ENCODE results near the gene PARVA.

The PARVA gene

GRCh38 chr11:12408156-12408770 is 30.9 kb downstream of the PARVA start:
- DNase-seq, result no peak

GRCh38 chr11:12409621-12410005 is 32.2 kb downstream of the PARVA start:
- no peak for DNase-seq

DNA sequence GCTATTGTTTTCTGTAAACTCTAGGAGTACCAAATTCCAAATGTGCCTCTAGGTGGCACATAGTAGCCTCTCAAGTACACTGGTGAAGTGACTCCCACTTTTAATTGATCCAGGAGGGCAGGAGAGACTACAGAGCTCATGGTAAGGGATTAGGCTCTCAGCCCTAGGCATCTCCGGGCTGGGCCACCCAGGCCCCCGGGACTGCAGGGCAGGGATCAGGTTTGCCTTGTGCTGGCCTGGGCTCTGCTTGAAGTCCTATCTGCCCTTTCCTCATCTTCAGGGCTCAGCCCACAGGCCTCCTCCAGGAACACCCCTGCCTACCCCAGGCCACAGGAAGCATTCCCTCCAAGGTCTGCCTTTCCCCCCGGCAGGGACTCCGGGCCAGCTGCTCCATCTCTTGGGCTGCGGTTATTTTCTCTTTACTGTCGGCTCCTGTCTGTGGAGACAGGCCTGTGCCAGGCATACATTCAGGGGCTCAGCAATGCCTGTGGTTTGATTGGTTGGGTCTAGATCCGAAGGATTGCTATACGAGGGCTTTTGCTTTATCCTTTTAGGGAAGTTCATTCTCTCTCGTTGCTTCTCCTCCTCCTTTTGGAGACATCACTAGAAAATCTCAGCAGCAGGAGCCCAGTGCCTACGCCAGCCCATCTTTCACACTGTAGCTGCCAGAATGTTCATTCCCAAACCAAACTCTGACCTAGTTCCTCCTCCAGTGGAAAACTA is 32.8 kb downstream of the PARVA start:
- DNase-seq, result no peak

DNA sequence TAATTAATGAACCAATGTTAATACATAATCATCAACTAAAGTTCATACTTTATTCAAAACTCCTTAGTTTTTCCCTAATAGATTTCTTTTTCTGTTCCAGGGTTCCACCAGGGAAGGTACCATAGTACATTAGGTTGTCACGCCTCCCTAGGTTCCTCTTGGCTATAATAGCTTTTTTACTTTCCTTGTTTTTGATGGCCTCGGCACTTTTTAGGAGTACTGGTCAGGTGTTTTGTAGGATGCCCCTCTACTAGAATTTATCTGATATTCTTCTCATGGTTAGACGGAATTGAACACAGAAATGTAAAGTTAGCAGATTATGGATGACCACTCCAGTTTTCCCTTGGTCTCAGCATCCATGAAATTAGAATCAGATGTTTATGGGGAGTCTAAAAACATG is 34.0 kb downstream of the PARVA start:
- DNase-seq, result no peak

- DNase-seq, result peak; percentile 26 to 46
Measured at GRCh38 chr11:12411806-12412727, 34.7 kb downstream of the PARVA start.

GRCh38 chr11:12413141-12414052 is 36.0 kb downstream of the PARVA start:
- DNase-seq, result no peak

DNA sequence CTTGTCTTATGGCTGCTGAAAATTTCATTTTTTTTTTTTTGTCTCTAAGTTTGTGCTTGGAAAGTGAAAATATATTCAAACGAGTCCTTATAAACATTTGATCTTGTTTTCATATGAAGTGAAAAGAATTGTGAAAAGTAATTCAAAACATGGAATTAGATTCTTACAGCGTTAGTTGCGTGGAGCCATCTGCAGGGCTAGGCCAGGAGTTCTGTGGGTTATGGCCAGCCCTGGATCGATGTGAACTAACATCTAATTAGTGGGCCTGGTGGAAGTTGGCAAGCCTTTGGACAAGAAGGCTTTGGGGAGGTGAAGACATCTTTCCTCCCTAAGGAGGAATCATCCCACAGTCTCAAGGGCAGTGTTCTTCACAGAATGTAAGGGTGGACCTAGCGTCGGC is 37.2 kb downstream of the PARVA start:
- no peak for DNase-seq

DNA sequence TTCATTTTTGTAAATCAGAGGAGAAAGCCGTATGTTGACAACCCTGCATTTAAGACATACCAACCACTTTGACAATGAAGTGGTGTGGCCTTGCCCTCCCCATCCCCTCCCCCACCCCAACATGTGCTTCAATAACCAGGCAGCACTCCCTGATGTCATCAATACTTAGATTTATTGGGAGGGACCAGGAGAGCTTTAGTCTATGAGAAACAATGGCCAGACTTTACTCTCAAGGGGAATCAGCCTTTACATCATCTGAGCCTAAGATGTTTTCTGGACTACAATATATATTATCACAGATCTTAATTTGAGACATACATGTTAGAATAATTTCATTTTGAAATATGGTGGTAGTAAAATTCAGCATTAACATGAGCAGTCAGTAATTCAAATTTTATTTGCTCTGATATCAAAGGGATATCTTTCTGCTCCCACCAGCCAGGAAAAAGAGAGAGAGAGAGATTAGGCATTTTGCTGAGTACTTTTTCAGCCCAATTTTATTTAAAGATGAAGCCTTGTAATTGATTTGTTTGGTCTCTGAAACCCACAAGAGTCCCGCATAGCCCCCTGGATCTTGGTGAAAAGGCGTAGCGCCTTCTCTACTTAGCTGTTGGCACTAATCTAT is 38.1 kb downstream of the PARVA start:
- DNase-seq, result no peak

DNA sequence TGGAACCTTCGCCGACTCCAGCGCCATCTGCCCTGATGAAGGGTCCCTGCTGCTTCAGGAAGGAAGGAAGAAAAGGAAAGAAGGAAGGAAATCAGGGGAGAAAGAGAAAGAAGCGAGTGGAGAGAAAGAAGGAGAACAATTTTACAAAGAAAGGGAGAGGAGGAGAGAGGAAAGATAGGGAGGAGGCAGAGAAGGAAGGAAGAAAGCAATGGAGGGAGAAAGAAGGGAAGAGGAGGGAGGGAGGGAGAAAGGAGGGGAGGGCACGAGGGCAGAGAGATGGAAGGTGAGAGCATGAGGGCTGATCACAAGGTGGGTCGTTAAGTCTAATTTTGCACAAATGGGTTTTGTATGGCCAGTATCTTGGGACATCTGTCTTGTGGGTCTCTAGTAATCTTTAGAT is 39.2 kb downstream of the PARVA start:
- no peak for DNase-seq

DNA sequence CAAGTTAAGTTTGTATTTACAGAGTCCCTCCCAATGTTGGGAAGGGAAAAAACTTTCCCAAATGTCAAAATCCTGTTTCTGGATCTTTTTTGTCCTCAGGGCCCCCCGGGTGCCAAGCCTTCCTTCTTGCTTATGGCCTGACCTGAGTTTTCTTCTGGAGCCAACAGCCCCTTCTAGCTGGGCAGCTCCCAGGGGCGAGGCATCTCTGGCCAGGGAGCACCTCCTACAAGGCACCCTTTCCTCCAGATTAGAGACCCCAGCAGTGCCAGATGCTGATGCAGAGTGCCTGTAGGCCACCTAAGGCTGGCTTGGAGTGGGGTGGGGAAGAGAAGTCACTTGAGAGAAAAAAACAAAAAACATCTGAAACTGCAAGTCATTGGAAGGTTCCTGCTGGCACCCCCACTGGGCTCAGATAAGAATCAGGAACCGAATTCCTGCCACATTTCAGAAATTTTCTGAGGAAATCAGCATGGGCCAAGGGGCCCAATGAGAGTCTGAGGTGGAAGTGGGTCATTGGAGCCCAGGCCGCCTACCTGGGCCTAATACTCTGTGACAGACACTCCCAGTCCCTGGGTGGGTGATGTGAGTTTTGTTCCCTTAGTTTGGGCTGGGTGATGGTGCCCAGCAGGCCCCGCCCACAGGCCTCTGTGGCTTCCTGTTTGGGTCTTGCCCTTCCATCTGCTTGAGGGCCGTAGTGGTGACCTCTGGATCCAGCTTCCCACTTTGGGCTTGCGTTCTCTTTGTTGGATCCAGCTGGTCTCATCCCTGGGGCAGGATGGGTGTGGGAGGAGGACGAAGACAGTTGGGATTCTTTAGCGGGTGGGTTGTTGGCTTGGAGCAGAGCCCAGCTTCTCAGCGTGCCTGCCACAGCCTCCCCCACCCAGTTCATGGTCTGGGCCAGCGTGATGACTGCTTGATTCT is 40.6 kb downstream of the PARVA start:
- DNase-seq, result no peak

DNA sequence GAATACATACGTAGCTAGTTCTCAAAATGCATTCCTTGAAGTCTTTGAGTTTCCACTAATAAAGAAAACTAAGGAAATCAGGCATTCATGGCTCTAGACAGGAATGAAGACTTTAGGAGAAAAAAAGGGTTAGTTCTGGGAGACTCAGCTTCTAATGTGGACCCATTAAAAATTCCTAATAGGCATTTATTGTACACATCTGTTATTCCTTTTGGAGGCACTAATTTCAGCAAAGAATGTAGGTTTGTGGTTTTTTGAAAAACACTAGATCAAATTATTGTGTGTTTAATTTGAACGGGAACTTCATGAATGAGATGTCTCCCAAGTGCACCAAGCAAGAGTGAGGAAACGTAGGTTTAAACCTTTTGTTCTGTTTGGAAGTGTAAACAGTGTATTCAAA is 42.7 kb downstream of the PARVA start:
- no peak for DNase-seq

DNA sequence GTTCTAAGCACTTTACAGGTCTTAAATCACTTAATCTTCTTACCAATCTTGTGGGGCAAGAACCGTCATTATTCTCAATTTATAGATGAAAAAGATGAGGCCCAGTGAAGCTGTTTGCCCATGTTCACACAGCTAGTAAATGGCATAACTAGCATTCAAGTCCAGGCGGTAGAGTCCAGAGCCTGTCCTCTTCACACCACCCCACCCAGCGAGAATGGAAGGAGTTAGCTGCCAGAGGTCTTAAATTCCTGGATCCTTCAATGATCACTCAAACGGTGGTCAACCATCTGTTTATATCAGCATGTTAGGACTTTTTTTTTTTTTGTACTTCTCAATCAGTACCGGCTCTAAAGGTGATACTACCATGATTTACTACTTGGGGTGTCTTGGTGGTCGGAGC is 43.3 kb downstream of the PARVA start:
- DNase-seq, result no peak

- no peak for DNase-seq
Measured at GRCh38 chr11:12421386-12421785, 44.0 kb downstream of the PARVA start.

DNA sequence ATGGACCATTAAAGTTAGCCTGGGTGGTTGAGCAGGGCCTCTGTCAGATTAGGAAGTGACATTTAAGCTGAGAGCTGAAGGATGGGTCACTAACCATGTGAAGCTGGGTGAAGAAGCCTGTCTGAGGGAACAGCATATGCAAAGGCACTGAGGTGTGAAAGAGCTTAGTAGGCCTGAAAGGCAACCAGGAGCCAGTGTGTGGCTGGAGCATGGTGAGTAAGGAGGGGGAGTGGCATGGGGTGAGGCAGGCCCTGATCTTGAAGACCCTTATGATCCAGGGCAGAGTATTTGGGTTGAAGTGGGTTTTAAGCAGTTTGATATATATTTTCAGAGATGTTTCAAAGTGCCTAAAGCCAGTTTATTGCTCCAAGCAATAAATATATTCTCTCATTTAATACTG is 48.8 kb downstream of the PARVA start:
- no peak for DNase-seq

- no peak for DNase-seq
Measured at GRCh38 chr11:12429155-12429554, 51.8 kb downstream of the PARVA start.

DNA sequence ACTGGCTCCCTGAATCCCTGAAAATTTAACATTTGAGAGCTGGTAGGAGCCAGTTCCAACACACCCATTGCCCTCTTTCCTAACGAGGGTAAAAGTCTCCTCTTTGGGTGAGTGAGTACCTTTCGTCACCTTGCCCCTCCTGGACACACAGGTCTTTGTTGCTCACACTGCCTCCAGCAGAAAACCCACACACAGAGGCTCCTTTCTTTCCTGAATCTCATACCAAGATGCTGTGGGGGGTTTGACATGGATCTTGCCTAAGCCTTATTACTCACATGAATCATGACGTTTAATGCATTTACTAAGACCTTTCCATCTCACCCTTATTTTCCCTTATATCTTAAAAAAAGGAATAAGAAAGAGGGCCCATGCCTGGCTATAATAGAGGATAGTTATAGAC is 53.0 kb downstream of the PARVA start:
- DNase-seq, result no peak

GRCh38 chr11:12430954-12431595 is 53.7 kb downstream of the PARVA start:
- DNase-seq, result no peak

DNA sequence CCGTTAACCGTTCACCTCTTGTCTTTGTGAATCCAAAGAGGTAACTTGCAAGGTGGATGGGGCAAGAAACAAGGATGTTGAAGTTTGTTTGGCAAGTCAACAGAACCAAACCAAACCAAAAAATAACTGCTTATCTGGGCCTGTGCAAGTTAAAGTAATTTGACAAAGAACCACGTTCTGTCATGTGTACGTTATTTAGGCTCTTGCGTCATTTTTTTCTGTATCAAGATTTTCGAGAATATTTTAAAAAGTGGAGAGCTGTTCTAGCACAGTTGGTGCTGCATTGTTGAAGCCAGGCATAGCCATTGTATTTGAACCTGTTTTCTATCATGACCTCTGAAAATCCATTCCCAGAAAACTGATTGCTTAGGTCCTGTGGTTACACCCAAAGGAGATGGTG is 55.1 kb downstream of the PARVA start:
- no peak for DNase-seq

DNA sequence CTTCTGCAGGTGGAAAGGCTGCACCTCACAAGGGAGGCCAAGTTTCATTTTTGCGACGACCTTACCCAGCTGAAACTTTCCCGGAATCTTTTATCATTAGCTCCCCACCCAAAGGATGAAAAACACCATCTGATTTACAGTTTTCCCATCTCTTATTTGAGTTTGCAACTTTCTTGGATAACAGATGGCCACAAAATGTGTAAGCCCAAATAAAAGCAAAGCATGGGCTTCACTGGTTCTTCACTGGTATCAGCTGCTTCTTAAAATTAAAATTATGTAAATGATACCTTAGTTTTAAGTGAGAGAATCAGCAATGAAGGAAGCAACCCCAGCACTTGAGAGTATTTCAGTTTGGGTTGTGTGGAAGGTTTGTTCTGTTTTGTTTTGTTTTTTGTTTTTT is 55.8 kb downstream of the PARVA start:
- no peak for DNase-seq

GRCh38 chr11:12433571-12434324 is 56.4 kb downstream of the PARVA start:
- DNase-seq, result no peak
